Measurements from ENCODE around the gene ARHGEF17. TPM values are rescaled to one million over a fixed set of nuclear protein-coding genes. Genes with fewer than 3 reads are reported as not detected.

ARHGEF17 gene
- total and polyA plus RNA-seq, 2 donors (not counting 1 experiment from before 2014, with no cell fraction given), result 42.8 to 43.1 TPM

DNA sequence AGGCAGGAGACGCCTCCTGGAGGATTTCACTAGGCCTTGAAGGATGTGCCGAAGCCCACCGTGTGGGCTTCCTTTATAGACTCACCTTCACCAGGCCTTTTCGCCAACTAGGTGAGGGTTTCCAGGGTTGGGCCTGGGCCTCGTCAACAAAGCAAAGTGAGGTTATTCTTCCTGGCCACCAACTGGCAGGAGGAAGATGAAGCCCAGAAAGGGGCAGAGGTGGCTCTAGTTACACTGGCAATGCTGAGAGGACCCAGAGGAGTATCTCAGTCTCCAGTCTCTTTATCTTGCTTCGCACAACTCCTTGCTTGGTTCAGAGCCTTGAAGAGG is 67.7 kb downstream of the ARHGEF17 start:
- Histone ChIP-seq H3K9ac (ENCODE audit: insufficient read depth, low read length) (no peak overlapping the region), H4K20me1 (ENCODE audit: control insufficient read depth, extremely low read depth, insufficient read depth, low read length) (no peaks in the 10 kb centered on the region), H3K27ac (ENCODE audit: insufficient read depth, low read length) (peak overlapping the region; percentile 7), H3K4me3 (replicated peaks in 1 of 4; ENCODE audit: control extremely low read depth in 1 of 4, insufficient read depth in 1 of 4, low read depth in 3 of 4, low read length in 4 of 4) (peak overlapping the region in 1 of 4 experiments; percentile 25), H3K36me3 (ENCODE audit: control insufficient read depth, insufficient read depth, low read length) (no peaks in the 10 kb centered on the region), H3K27me3 (ENCODE audit: control insufficient read depth, insufficient read depth, low read length) (no peaks in the 10 kb centered on the region), H3K9me3 (ENCODE audit: control insufficient read depth, insufficient read depth, low read depth, low read length) (no peaks in the 10 kb centered on the region), H3K4me2 (ENCODE audit: extremely low read depth, insufficient read depth, low read length) (no peak overlapping the region), H2AFZ (ENCODE audit: low read length) (peak overlapping the region; percentile 64), H3K4me1 (ENCODE audit: control insufficient read depth, extremely low read depth, insufficient read depth, low read length) (peaks cover 8% of the 10 kb centered on the region), H3K79me2 (ENCODE audit: control insufficient read depth, insufficient read depth, low read length) (peaks cover 14% of the 10 kb centered on the region)
- TF ChIP-seq EZH2 (IDR thresholded peaks at IDR 0.05; ENCODE audit: low read length, missing control alignments) (no peak), CTCF (conservative IDR thresholded peaks at IDR 0.05 in 1 of 2, IDR thresholded peaks at IDR 0.05 in 1 of 2; ENCODE audit: low read depth in 1 of 2, low read length in 2 of 2) (no peak)
- no peak for DNase-seq (ENCODE audit: low read depth in 2 of 2)

- peak within 1 kb of the TSS; percentile 95 for H3K9ac ChIP-seq (ENCODE audit: insufficient read depth, low read length)
- no peaks in the 10 kb centered on the region for H3K27me3 ChIP-seq (ENCODE audit: control insufficient read depth, insufficient read depth, low read length)
- TF ChIP-seq CTCF (conservative IDR thresholded peaks at IDR 0.05 in 1 of 2, IDR thresholded peaks at IDR 0.05 in 1 of 2; ENCODE audit: low read depth in 1 of 2, low read length in 2 of 2), result peak; percentile 63 to 67
- no peak for TF ChIP-seq EZH2 (IDR thresholded peaks at IDR 0.05; ENCODE audit: low read length, missing control alignments)
- peaks cover 14% of the 10 kb centered on the region for H3K79me2 ChIP-seq (ENCODE audit: control insufficient read depth, insufficient read depth, low read length)
- peak within 1 kb of the TSS; percentile 46 to 72 (median 56) for H3K4me3 ChIP-seq (replicated peaks in 1 of 4; ENCODE audit: control extremely low read depth in 1 of 4, insufficient read depth in 1 of 4, low read depth in 3 of 4, low read length in 4 of 4)
- no peaks in the 10 kb centered on the region for H3K9me3 ChIP-seq (ENCODE audit: control insufficient read depth, insufficient read depth, low read depth, low read length)
- no peaks in the 10 kb centered on the region for H4K20me1 ChIP-seq (ENCODE audit: control insufficient read depth, extremely low read depth, insufficient read depth, low read length)
- H3K4me1 ChIP-seq (ENCODE audit: control insufficient read depth, extremely low read depth, insufficient read depth, low read length), result peaks cover 8% of the 10 kb centered on the region
- H3K4me2 ChIP-seq (ENCODE audit: extremely low read depth, insufficient read depth, low read length), result peak within 1 kb of the TSS; percentile 86
- H3K27ac ChIP-seq (ENCODE audit: insufficient read depth, low read length), result peak within 1 kb of the TSS; percentile 93
- H2AFZ ChIP-seq (ENCODE audit: low read length), result peak within 1 kb of the TSS; percentile 64
- no peaks in the 10 kb centered on the region for H3K36me3 ChIP-seq (ENCODE audit: control insufficient read depth, insufficient read depth, low read length)
- DNase-seq (ENCODE audit: low read depth in 2 of 2), result peak; percentile 87 to 88
Observed at GRCh38 chr11:73376160-73376802, 68.2 kb downstream of the ARHGEF17 start, which contains the start of gene RELT. Gene RELT, plus strand, starts transcription at chr11:73376399. Its CDS starts 12,738 bp downstream, at chr11:73389137.

DNA sequence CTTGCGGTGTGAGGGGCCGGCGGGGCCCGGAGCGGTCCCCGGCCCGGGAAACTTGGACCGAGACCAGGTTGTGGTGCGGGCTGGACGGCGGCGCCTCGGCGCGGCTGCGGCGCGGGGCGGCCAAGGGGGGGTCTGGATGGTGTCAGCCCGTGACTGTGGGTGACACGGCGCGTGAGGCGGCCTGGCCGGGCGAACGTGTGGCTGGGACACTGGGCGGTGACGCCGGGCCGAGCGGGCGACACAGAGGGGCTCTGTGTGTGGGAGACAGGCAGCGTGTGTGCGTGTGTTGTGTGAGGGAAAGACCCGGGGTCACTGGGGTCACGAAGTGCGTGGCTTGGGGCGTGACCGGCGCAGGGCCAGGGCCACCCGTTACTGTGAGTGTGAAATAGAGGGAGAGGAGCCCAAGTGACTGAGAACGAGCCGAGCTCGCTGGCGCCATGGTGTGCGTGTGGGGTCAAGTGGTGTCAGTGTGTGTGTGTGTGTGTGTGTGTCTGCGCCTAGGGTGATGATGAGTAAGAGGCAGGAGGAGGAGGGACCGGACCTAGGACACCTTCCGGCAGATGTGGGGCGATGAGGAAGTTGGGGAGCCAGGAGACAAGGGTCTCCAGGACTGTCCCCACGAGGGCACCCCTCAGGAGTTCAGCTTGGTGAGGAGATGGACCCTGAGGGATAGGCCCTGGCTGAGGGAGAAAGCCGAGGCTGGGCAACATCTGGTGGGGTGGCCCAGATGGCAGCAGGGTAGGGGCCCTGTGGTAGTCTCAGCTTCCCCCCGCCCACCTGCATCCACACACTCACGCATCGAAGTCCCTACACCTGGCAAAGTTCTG is 68.9 kb downstream of the ARHGEF17 start:
- H3K79me2 ChIP-seq (ENCODE audit: control insufficient read depth, insufficient read depth, low read length), result peaks cover 14% of the 10 kb centered on the region
- peaks cover 8% of the 10 kb centered on the region for H3K4me1 ChIP-seq (ENCODE audit: control insufficient read depth, extremely low read depth, insufficient read depth, low read length)

More for the DNA sequence above, 68.9 kb downstream of the ARHGEF17 start:
- peak overlapping the region; percentile 10 for H2AFZ ChIP-seq (ENCODE audit: low read length)
- no peaks in the 10 kb centered on the region for H3K27me3 ChIP-seq (ENCODE audit: control insufficient read depth, insufficient read depth, low read length)
- H3K9me3 ChIP-seq (ENCODE audit: control insufficient read depth, insufficient read depth, low read depth, low read length), result no peaks in the 10 kb centered on the region
- peak overlapping the region; percentile 93 for H3K27ac ChIP-seq (ENCODE audit: insufficient read depth, low read length)
- DNase-seq (ENCODE audit: low read depth in 2 of 2), result peak; percentile 70 to 77
- peak overlapping the region; percentile 95 for H3K9ac ChIP-seq (ENCODE audit: insufficient read depth, low read length)
- H3K4me2 ChIP-seq (ENCODE audit: extremely low read depth, insufficient read depth, low read length), result peak overlapping the region; percentile 86
- TF ChIP-seq EZH2 (IDR thresholded peaks at IDR 0.05; ENCODE audit: low read length, missing control alignments) (no peak), CTCF (conservative IDR thresholded peaks at IDR 0.05 in 1 of 2, IDR thresholded peaks at IDR 0.05 in 1 of 2; ENCODE audit: low read depth in 1 of 2, low read length in 2 of 2) (no peak)
- no peaks in the 10 kb centered on the region for H3K36me3 ChIP-seq (ENCODE audit: control insufficient read depth, insufficient read depth, low read length)
- H4K20me1 ChIP-seq (ENCODE audit: control insufficient read depth, extremely low read depth, insufficient read depth, low read length), result no peaks in the 10 kb centered on the region
- peak overlapping the region; percentile 46 to 72 (median 56) for H3K4me3 ChIP-seq (replicated peaks in 1 of 4; ENCODE audit: control extremely low read depth in 1 of 4, insufficient read depth in 1 of 4, low read depth in 3 of 4, low read length in 4 of 4)
